ENCODE results near the gene NUDCD3.

DNA sequence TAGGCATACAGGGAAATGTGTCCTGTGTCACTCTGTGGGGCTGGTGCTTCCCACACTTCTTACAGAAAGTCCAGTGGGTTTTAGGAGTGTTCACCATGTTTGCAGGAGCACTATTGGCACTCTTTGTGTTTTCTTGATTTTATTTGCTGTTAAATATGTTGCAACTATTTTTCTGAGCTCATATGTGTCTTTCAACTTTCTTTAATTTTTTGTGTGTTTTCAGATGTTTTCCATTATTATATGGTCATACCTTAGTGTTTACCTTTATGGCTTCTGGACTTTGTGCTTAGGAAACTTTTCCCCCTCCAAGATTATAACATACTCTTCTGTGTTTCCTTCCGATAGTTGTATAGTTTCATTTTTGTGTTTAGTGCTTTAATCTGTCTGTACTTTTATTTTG lies 20.8 kb upstream of the NUDCD3 start:
- TF ChIP-seq, protein P1, sequence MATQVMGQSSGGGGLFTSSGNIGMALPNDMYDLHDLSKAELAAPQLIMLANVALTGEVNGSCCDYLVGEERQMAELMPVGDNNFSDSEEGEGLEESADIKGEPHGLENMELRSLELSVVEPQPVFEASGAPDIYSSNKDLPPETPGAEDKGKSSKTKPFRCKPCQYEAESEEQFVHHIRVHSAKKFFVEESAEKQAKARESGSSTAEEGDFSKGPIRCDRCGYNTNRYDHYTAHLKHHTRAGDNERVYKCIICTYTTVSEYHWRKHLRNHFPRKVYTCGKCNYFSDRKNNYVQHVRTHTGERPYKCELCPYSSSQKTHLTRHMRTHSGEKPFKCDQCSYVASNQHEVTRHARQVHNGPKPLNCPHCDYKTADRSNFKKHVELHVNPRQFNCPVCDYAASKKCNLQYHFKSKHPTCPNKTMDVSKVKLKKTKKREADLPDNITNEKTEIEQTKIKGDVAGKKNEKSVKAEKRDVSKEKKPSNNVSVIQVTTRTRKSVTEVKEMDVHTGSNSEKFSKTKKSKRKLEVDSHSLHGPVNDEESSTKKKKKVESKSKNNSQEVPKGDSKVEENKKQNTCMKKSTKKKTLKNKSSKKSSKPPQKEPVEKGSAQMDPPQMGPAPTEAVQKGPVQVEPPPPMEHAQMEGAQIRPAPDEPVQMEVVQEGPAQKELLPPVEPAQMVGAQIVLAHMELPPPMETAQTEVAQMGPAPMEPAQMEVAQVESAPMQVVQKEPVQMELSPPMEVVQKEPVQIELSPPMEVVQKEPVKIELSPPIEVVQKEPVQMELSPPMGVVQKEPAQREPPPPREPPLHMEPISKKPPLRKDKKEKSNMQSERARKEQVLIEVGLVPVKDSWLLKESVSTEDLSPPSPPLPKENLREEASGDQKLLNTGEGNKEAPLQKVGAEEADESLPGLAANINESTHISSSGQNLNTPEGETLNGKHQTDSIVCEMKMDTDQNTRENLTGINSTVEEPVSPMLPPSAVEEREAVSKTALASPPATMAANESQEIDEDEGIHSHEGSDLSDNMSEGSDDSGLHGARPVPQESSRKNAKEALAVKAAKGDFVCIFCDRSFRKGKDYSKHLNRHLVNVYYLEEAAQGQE (IDR thresholded peaks at IDR 0.05; ENCODE audit: unreplicated experiment): no peak
- TF ChIP-seq CTCF (conservative IDR thresholded peaks at IDR 0.05; ENCODE audit: low read depth in 2 of 2) (no peak), POLR2AphosphoS5 (IDR thresholded peaks at IDR 0.05; ENCODE audit: low read depth) (no peak)
